Measurements from ENCODE around the gene PGM5. TPM values are rescaled to one million over a fixed set of nuclear protein-coding genes. Genes with fewer than 3 reads are reported as not detected.
"Not testable (repeated sequence)": the region's sequence is repeated elsewhere in the genome, so short reads cannot be mapped to it uniquely, and the experiment has no call there.

The PGM5 gene
- total and polyA plus RNA-seq, 2 donors (not counting 3 experiments of a cell fraction or from before 2014, with no cell fraction given): 0.14 to 1.9 TPM

DNA sequence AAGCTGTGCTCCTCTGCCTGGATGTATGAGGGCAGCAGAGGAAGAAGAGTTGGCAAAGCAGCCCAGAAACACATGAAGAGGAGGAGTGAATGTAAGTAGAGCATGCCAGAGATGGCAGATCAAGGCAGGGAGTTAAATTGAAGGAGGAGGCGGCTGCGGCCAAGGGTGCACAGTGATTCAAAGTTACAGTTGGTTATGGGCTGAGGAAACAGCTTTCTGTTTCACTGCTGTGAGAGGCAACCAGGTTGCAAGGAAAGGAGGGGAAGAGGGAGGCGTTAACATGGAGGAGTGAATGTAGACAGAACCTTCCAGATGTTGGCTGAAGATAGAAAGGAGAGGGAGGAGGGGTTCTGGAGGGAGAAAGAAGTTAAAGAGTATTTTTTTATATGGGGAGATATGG, 20.5 kb upstream of the PGM5 start:
- H3K9ac ChIP-seq (replicated peaks; ENCODE audit: extremely low read depth, insufficient read depth, low read length); H3K27ac ChIP-seq (ENCODE audit: insufficient read depth, low read depth, low read length); BruUV-seq (replicated peaks); H3K4me3 ChIP-seq (replicated peaks in 1 of 3; ENCODE audit: insufficient read depth in 1 of 3, low read depth in 1 of 3, low read length in 3 of 3); H3K79me2 ChIP-seq (ENCODE audit: control insufficient read depth, insufficient read depth, low read length); H3K27me3 ChIP-seq (ENCODE audit: control insufficient read depth in 2 of 2, insufficient read depth in 2 of 2, low read length in 2 of 2); H2AFZ ChIP-seq (ENCODE audit: low read depth, low read length); FAIRE-seq; dilution Hi-C loops (cut with MboI; ENCODE audit: extremely low pct_ligation_motif_present, low sequenced_read_pairs); H3K9me1 ChIP-seq (replicated peaks; ENCODE audit: control insufficient read depth, extremely low read depth, insufficient read depth, low read length); H3K36me3 ChIP-seq (ENCODE audit: control insufficient read depth in 2 of 2, extremely low read depth in 1 of 2, insufficient read depth in 2 of 2, low read length in 2 of 2); H4K20me1 ChIP-seq (replicated peaks; ENCODE audit: control insufficient read depth, extremely low read depth, insufficient read depth, low read length); H3K9me3 ChIP-seq (replicated peaks; ENCODE audit: control insufficient read depth, insufficient read depth, low read length); H3K4me2 ChIP-seq (ENCODE audit: insufficient read depth, low read length); intact Hi-C loops (cut with micrococcal nuclease); POLR2A ChIA-PET; CTCF ChIA-PET; H3K4me1 ChIP-seq (ENCODE audit: control insufficient read depth, extremely low read depth, insufficient read depth, low read length); DNase-seq (ENCODE audit: low read depth, low spot score): not testable (repeated sequence)

GRCh38 chr9:68336639-68337339, 19.6 kb upstream of the PGM5 start:
- H3K27me3 ChIP-seq (ENCODE audit: control insufficient read depth in 2 of 2, insufficient read depth in 2 of 2, low read length in 2 of 2); H3K27ac ChIP-seq (ENCODE audit: insufficient read depth, low read depth, low read length); CTCF ChIA-PET; H3K9me3 ChIP-seq (replicated peaks; ENCODE audit: control insufficient read depth, insufficient read depth, low read length); H2AFZ ChIP-seq (ENCODE audit: low read depth, low read length); H3K79me2 ChIP-seq (ENCODE audit: control insufficient read depth, insufficient read depth, low read length); H4K20me1 ChIP-seq (replicated peaks; ENCODE audit: control insufficient read depth, extremely low read depth, insufficient read depth, low read length); intact Hi-C loops (cut with micrococcal nuclease); H3K4me3 ChIP-seq (replicated peaks in 1 of 3; ENCODE audit: insufficient read depth in 1 of 3, low read depth in 1 of 3, low read length in 3 of 3); H3K4me1 ChIP-seq (ENCODE audit: control insufficient read depth, extremely low read depth, insufficient read depth, low read length); DNase-seq (ENCODE audit: low read depth, low spot score); H3K4me2 ChIP-seq (ENCODE audit: insufficient read depth, low read length); H3K9ac ChIP-seq (replicated peaks; ENCODE audit: extremely low read depth, insufficient read depth, low read length); H3K9me1 ChIP-seq (replicated peaks; ENCODE audit: control insufficient read depth, extremely low read depth, insufficient read depth, low read length); H3K36me3 ChIP-seq (ENCODE audit: control insufficient read depth in 2 of 2, extremely low read depth in 1 of 2, insufficient read depth in 2 of 2, low read length in 2 of 2); FAIRE-seq; POLR2A ChIA-PET; BruUV-seq (replicated peaks); dilution Hi-C loops (cut with MboI; ENCODE audit: extremely low pct_ligation_motif_present, low sequenced_read_pairs): not testable (repeated sequence)

DNA sequence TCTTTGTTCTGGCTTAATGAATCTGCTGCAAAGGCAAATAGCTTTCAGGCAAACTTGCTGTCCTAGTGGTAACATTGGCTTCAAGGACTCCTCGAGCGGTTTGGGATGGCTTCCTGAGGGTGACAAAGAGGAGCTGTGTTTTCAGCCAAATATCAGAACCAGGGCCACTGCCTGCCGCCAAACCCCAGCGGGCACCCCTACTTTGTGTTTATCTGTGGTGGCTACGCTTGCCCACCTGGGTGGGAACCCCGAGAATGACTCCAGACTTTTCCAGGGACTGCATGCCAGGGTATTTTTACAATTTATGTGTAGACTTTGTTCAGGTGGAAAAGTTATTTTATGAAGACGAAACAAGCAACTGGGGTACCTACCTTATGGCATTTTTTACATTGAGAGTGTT, 18.4 kb upstream of the PGM5 start:
- POLR2A ChIA-PET; H3K4me3 ChIP-seq (replicated peaks in 1 of 3; ENCODE audit: insufficient read depth in 1 of 3, low read depth in 1 of 3, low read length in 3 of 3); H3K9ac ChIP-seq (replicated peaks; ENCODE audit: extremely low read depth, insufficient read depth, low read length); H3K9me1 ChIP-seq (replicated peaks; ENCODE audit: control insufficient read depth, extremely low read depth, insufficient read depth, low read length); H3K4me1 ChIP-seq (ENCODE audit: control insufficient read depth, extremely low read depth, insufficient read depth, low read length); intact Hi-C loops (cut with micrococcal nuclease); H3K36me3 ChIP-seq (ENCODE audit: control insufficient read depth in 2 of 2, extremely low read depth in 1 of 2, insufficient read depth in 2 of 2, low read length in 2 of 2); H3K27ac ChIP-seq (ENCODE audit: insufficient read depth, low read depth, low read length); CTCF ChIA-PET; H3K27me3 ChIP-seq (ENCODE audit: control insufficient read depth in 2 of 2, insufficient read depth in 2 of 2, low read length in 2 of 2); dilution Hi-C loops (cut with MboI; ENCODE audit: extremely low pct_ligation_motif_present, low sequenced_read_pairs); BruUV-seq (replicated peaks); DNase-seq (ENCODE audit: low read depth, low spot score); H3K4me2 ChIP-seq (ENCODE audit: insufficient read depth, low read length); H2AFZ ChIP-seq (ENCODE audit: low read depth, low read length); FAIRE-seq; H4K20me1 ChIP-seq (replicated peaks; ENCODE audit: control insufficient read depth, extremely low read depth, insufficient read depth, low read length); H3K9me3 ChIP-seq (replicated peaks; ENCODE audit: control insufficient read depth, insufficient read depth, low read length); H3K79me2 ChIP-seq (ENCODE audit: control insufficient read depth, insufficient read depth, low read length): not testable (repeated sequence)

DNA sequence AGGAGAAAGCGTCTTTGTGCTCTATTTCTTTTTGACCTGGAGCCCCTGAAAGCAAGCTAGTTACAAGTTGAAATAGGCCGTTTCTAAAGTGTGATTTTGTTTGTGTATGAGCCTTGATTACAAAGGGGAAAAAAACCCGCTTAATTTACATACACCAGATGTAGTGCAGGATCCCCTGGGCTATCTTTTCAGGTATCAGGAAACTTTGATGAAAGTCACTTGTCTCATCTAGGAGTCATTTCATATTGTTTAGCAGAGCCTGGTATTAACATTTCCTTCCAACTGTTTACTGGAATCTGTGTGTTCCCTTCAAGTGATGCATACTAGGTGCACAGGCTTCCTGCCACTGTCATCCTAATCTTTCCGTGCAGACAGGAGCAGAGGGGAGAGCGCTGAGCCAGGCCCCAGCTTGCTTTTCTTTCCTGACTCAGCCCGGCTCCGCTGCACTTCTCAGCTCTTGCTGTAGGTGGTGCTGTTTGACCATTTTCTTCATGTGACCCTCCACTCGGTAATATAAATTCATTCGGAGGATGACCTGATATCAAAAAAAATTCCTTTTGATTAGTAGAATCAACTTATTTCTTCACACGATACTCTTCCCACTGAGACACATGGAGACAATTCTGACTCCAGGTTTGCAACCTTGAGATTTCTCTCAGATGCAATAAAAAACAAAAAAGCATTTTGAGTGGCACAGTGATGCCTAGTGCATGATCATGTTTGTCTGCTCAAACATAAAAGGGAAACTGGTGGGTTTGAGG, 14.0 kb upstream of the PGM5 start:
- H3K4me3 ChIP-seq (replicated peaks in 1 of 3; ENCODE audit: insufficient read depth in 1 of 3, low read depth in 1 of 3, low read length in 3 of 3); DNase-seq (ENCODE audit: low read depth, low spot score); H3K27ac ChIP-seq (ENCODE audit: insufficient read depth, low read depth, low read length); dilution Hi-C loops (cut with MboI; ENCODE audit: extremely low pct_ligation_motif_present, low sequenced_read_pairs); H3K9ac ChIP-seq (replicated peaks; ENCODE audit: extremely low read depth, insufficient read depth, low read length); H4K20me1 ChIP-seq (replicated peaks; ENCODE audit: control insufficient read depth, extremely low read depth, insufficient read depth, low read length); H3K79me2 ChIP-seq (ENCODE audit: control insufficient read depth, insufficient read depth, low read length); H3K27me3 ChIP-seq (ENCODE audit: control insufficient read depth in 2 of 2, insufficient read depth in 2 of 2, low read length in 2 of 2); H2AFZ ChIP-seq (ENCODE audit: low read depth, low read length); BruUV-seq (replicated peaks); H3K9me3 ChIP-seq (replicated peaks; ENCODE audit: control insufficient read depth, insufficient read depth, low read length); intact Hi-C loops (cut with micrococcal nuclease); H3K9me1 ChIP-seq (replicated peaks; ENCODE audit: control insufficient read depth, extremely low read depth, insufficient read depth, low read length); POLR2A ChIA-PET; H3K36me3 ChIP-seq (ENCODE audit: control insufficient read depth in 2 of 2, extremely low read depth in 1 of 2, insufficient read depth in 2 of 2, low read length in 2 of 2); FAIRE-seq; H3K4me1 ChIP-seq (ENCODE audit: control insufficient read depth, extremely low read depth, insufficient read depth, low read length); H3K4me2 ChIP-seq (ENCODE audit: insufficient read depth, low read length): not testable (repeated sequence)
- CTCF ChIA-PET: interaction anchor here (1.2 to 1.5 kb wide), 3 partner anchors 164 to 225 kb away, joined by 4 to 8 read pairs (median 5); no protein-coding TSS in a partner anchor
